Neural cell (in vitro differentiated cells): ENCODE measurements around the gene EHD4. TPM values are rescaled to one million over a fixed set of nuclear protein-coding genes. Genes with fewer than 3 reads are reported as not detected.

ENCODE experiments used
- H2AFZ ChIP-seq: fragments of 200-600, 300-800 bp; sonication (generic), shearing (Covaris generic); 2 replicates; pipeline ENCODE4 v1.6.0; 2014; ENCODE audit warnings: low read depth, mild to moderate bottlenecking, antibody characterized with exemption, low read length, moderate library complexity
- H3F3A ChIP-seq: fragments of 200-600 bp; shearing (Covaris generic); 2 replicates; pipeline ENCODE4 v1.6.1; 2016; ENCODE audit warnings: mild to moderate bottlenecking, moderate library complexity, mixed read lengths, antibody characterized with exemption, low read length; ENCODE audit not compliant: insufficient read depth, poor library complexity, severe bottlenecking
- H3K27ac ChIP-seq: fragments of 200-600, 300-800 bp; sonication (generic), shearing (Covaris generic); 2 replicates; pipeline ENCODE4 v1.5.1; 2014; ENCODE audit warnings: mild to moderate bottlenecking, low read length, moderate library complexity
- H3K27me3 ChIP-seq: fragments of 300-800, 200-600 bp; sonication (generic), shearing (Covaris generic); 2 replicates; pipeline ENCODE4 v1.6.0; 2014; ENCODE audit warnings: mild to moderate bottlenecking, low read depth, low read length, moderate library complexity; ENCODE audit not compliant: insufficient read depth
- H3K36me3 ChIP-seq: fragments of 300-800, 200-600 bp; sonication (generic), shearing (Covaris generic); 2 replicates; pipeline ENCODE4 v1.5.1; 2014; ENCODE audit warnings: mild to moderate bottlenecking, antibody characterized with exemption, low read length, moderate library complexity; ENCODE audit not compliant: insufficient read depth
- H3K4me2 ChIP-seq: fragments of 300-800, 200-600 bp; sonication (generic), shearing (Covaris generic); 2 replicates; pipeline ENCODE4 v1.6.0; 2014; ENCODE audit warnings: mild to moderate bottlenecking, low read length
- H3K4me3 ChIP-seq: fragments of 300-800, 200-600 bp; sonication (generic), shearing (Covaris generic); 2 replicates; pipeline ENCODE4 v1.5.1; 2014; ENCODE audit warnings: mild to moderate bottlenecking, low read length, moderate library complexity
- H3K79me2 ChIP-seq: fragments of 200-600 bp; shearing (Covaris generic); replicated peaks from 2 replicates; pipeline ENCODE4 v1.6.0; 2014; ENCODE audit warnings: mild to moderate bottlenecking, low read length, moderate library complexity; ENCODE audit not compliant: insufficient read depth
- H3K9ac ChIP-seq: fragments of 300-800, 200-600 bp; sonication (generic), shearing (Covaris generic); 2 replicates; pipeline ENCODE4 v1.6.1; 2016; ENCODE audit warnings: mild to moderate bottlenecking, low read length, mixed read lengths
- H3K9me2 ChIP-seq: fragments of 200-600 bp; shearing (Covaris generic); 2 replicates; pipeline ENCODE4 v1.6.1; 2016; ENCODE audit warnings: mild to moderate bottlenecking, low read length, mixed read lengths; ENCODE audit not compliant: insufficient read depth
- H3K9me3 ChIP-seq: fragments of 200-600, 300-800 bp; sonication (generic), shearing (Covaris generic); 2 replicates; pipeline ENCODE4 v1.6.1; 2016; ENCODE audit warnings: mild to moderate bottlenecking, mixed run types, low read length, moderate library complexity, mixed read lengths
- H4K20me1 ChIP-seq: fragments of 200-600 bp; shearing (Covaris generic); 2 replicates; pipeline ENCODE4 v1.6.1; 2016; ENCODE audit warnings: mild to moderate bottlenecking, mixed run types; ENCODE audit not compliant: insufficient read depth
- CTCF ChIP-seq: fragments of 450-650 bp; IDR thresholded peaks from 2 replicates; pipeline ENCODE4 v1.5.1; 2014; ENCODE audit warnings: antibody characterized with exemption, mild to moderate bottlenecking, moderate library complexity; ENCODE audit not compliant: poor library complexity, severe bottlenecking
- EP300 ChIP-seq: fragments of 450-650 bp; conservative IDR thresholded peaks from 2 replicates; pipeline ENCODE4 v1.6.1; 2014; ENCODE audit warnings: antibody characterized with exemption, mild to moderate bottlenecking, moderate library complexity; ENCODE audit not compliant: poor library complexity, severe bottlenecking
- EZH2 ChIP-seq: fragments of 200-600, 300-800 bp; shearing (Covaris generic), sonication (generic); IDR thresholded peaks from 2 replicates; pipeline ENCODE4 v1.6.1; 2014; ENCODE audit warnings: antibody characterized with exemption, low read length, borderline replicate concordance, mild to moderate bottlenecking; ENCODE audit not compliant: insufficient read depth, poor library complexity, severe bottlenecking
- MXI1 ChIP-seq: fragments of 450-650 bp; conservative IDR thresholded peaks from 2 replicates; pipeline ENCODE4 v1.6.1; 2014; ENCODE audit warnings: antibody characterized with exemption, mild to moderate bottlenecking; ENCODE audit not compliant: poor library complexity, severe bottlenecking
- POLR2AphosphoS5 ChIP-seq: IDR thresholded peaks from 2 replicates; pipeline ENCODE4 v1.6.1; 2012
- RAD21 ChIP-seq: fragments of 450-650 bp; conservative IDR thresholded peaks from 2 replicates; pipeline ENCODE4 v1.6.1; 2014; ENCODE audit warnings: antibody characterized with exemption, mild to moderate bottlenecking, moderate library complexity
- REST ChIP-seq: IDR thresholded peaks from 2 replicates; pipeline ENCODE4 v1.6.1; 2012; ENCODE audit warnings: borderline replicate concordance
- SMC3 ChIP-seq: fragments of 450-650 bp; conservative IDR thresholded peaks from 2 replicates; pipeline ENCODE4 v1.6.1; 2014; ENCODE audit warnings: antibody characterized with exemption, mild to moderate bottlenecking, moderate library complexity; ENCODE audit not compliant: poor library complexity
- TAF1 ChIP-seq: IDR thresholded peaks from 2 replicates; pipeline ENCODE4 v1.6.1; 2012; ENCODE audit warnings: low read depth
- polyA plus RNA-seq: library from polyadenylated mRNA; depleted of rRNA; stranded (reverse); fragments of >200 nt; gene quantifications from 2 replicates; pipeline ENCODE4 v1.2.3, GENCODE V29; 2014

Gene EHD4
- polyA plus RNA-seq, 1 donor from 2014 or later = 0.09 TPM

GRCh38 chr15:41994171-41994650 lies 21.9 kb upstream of the EHD4 start:
- Histone ChIP-seq H3K4me2 (no peak overlapping the region), H3K27me3 (no peaks in the 10 kb centered on the region), H3K27ac (no peak overlapping the region), H3F3A (no peaks in the 10 kb centered on the region), H4K20me1 (no peaks in the 10 kb centered on the region), H3K9me2 (no peaks in the 10 kb centered on the region), H3K4me3 (no peak overlapping the region), H3K9ac (no peak overlapping the region), H2AFZ (no peak overlapping the region), H3K79me2 (no peaks in the 10 kb centered on the region), H3K36me3 (no peaks in the 10 kb centered on the region), H3K9me3 (no peaks in the 10 kb centered on the region)
- TF ChIP-seq REST (no peak), CTCF (no peak), MXI1 (no peak), SMC3 (no peak), RAD21 (no peak)

- Histone ChIP-seq H3K9me3 (no peaks in the 10 kb centered on the region), H3K36me3 (no peaks in the 10 kb centered on the region), H2AFZ (no peak overlapping the region), H3K27me3 (no peaks in the 10 kb centered on the region), H3K9ac (no peak overlapping the region), H3K4me3 (no peak overlapping the region), H3K4me2 (no peak overlapping the region), H3K79me2 (no peaks in the 10 kb centered on the region), H3K27ac (no peak overlapping the region), H3F3A (no peaks in the 10 kb centered on the region), H3K9me2 (no peaks in the 10 kb centered on the region), H4K20me1 (no peaks in the 10 kb centered on the region)
- TF ChIP-seq TAF1 (no peak), EP300 (no peak), REST (no peak), MXI1 (no peak), EZH2 (no peak), POLR2AphosphoS5 (no peak), CTCF (no peak), SMC3 (no peak), RAD21 (no peak)
Observed at GRCh38 chr15:41993472-41994170, 21.3 kb upstream of the EHD4 start.
